Thymus (tissue), 14 donors: ENCODE results near the gene PPP2R3B. TPM values are rescaled to one million over a fixed set of nuclear protein-coding genes. Genes with fewer than 3 reads are reported as not detected.
A peak's percentile ranks its signal among the peaks of the same experiment; 100 is the strongest.
"Not testable (repeated sequence)": the region's sequence is repeated elsewhere in the genome, so short reads cannot be mapped to it uniquely, and the experiment has no call there.

Source experiments
- DNase-seq, 9 donors: peaks; one replicate each; pipeline ENCODE4 v3.0.0-alpha.2; 2013; ENCODE audit warnings: low spot score in 9 of 9, low read depth in 6 of 9, missing footprints in 1 of 9
- H3K27ac ChIP-seq, 2 donors: one replicate each; pipeline ENCODE4 v1.5.1; 2013; ENCODE audit warnings: control low read depth in 1 of 2, low read depth in 1 of 2, low read length in 1 of 2, mild to moderate bottlenecking in 1 of 2, moderate library complexity in 1 of 2
- H3K27me3 ChIP-seq, 2 donors: one replicate each; pipeline ENCODE4 v1.5.1; 2013; ENCODE audit warnings: low read length in 1 of 2; ENCODE audit not compliant: control insufficient read depth in 2 of 2, insufficient read depth in 1 of 2
- H3K36me3 ChIP-seq, 2 donors: one replicate each; pipeline ENCODE4 v1.5.1; 2013; ENCODE audit warnings: low read length in 1 of 2, mild to moderate bottlenecking in 1 of 2, moderate library complexity in 1 of 2; ENCODE audit not compliant: control insufficient read depth in 2 of 2, insufficient read depth in 2 of 2
- H3K4me1 ChIP-seq, 2 donors: one replicate each; pipeline ENCODE4 v1.5.1; 2013; ENCODE audit warnings: low read length in 2 of 2; ENCODE audit not compliant: control insufficient read depth in 2 of 2, insufficient read depth in 2 of 2
- H3K4me3 ChIP-seq, 2 donors: one replicate each; pipeline ENCODE4 v1.5.1; 2013; ENCODE audit warnings: low read length in 2 of 2, control low read depth in 1 of 2, mild to moderate bottlenecking in 1 of 2
- H3K9me3 ChIP-seq, 2 donors: one replicate each; pipeline ENCODE4 v1.5.1; 2013; ENCODE audit warnings: low read length in 1 of 2, mild to moderate bottlenecking in 1 of 2; ENCODE audit not compliant: control insufficient read depth in 2 of 2, insufficient read depth in 1 of 2
- WGBS: extraction: QIAGEN DNeasy Blood & Tissue Kit; methylation state at CpG from one replicate; pipeline ENCODE4 v1.1.7; 2013; 5-methylcytosine and 5-hydroxymethylcytosine counted together
- long read RNA-seq, 10 donors: transcript quantifications; one replicate each; lab custom pipeline, GENCODE V29; 2026
- polyA plus RNA-seq: library from polyadenylated mRNA; stranded (reverse); fragments of 200-250 nt; gene quantifications from one replicate; pipeline ENCODE4 v1.2.3, GENCODE V29; 2013
- total RNA-seq: library from RNA; stranded (reverse); fragments of 120-200 nt; gene quantifications from one replicate; pipeline ENCODE4 v1.2.4, GENCODE V29; 2013
- donor health status: healthy.

Gene PPP2R3B
- 54.1 TPM for total RNA-seq
- 88.5 TPM for polyA plus RNA-seq
- long read RNA-seq, donor 1, result 0 reads
- long read RNA-seq, donor 2, transcript PPP2R3B-202 (13 exons, 2,151 nt), result major isoform, 10 of 12 reads
- long read RNA-seq, donor 2, partial matches to known transcripts, result 0 of 12 reads
- long read RNA-seq, donor 2, other reads (novel, unspliced or antisense), result 0 of 12 reads
- long read RNA-seq, donor 3, transcript PPP2R3B-202 (13 exons, 2,151 nt), result major isoform, 6 of 30 reads
- long read RNA-seq, donor 3, partial matches to known transcripts, result 9 of 30 reads
- long read RNA-seq, donor 3, other reads (novel, unspliced or antisense), result 13 of 30 reads
- long read RNA-seq, donor 4, partial matches to known transcripts, result 0 of 3 reads
- long read RNA-seq, donor 4, other reads (novel, unspliced or antisense), result 0 of 3 reads
- long read RNA-seq, donor 5, partial matches to known transcripts, result 0 of 13 reads
- long read RNA-seq, donor 5, other reads (novel, unspliced or antisense), result 7 of 13 reads
- long read RNA-seq, donor 6, transcript PPP2R3B-202 (13 exons, 2,151 nt), result major isoform, 9 of 14 reads
- long read RNA-seq, donor 6, partial matches to known transcripts, result 0 of 14 reads
- long read RNA-seq, donor 6, other reads (novel, unspliced or antisense), result 5 of 14 reads
- long read RNA-seq, donor 7, partial matches to known transcripts, result 0 of 7 reads
- long read RNA-seq, donor 7, other reads (novel, unspliced or antisense), result 5 of 7 reads
- long read RNA-seq, donor 8, partial matches to known transcripts, result 0 of 3 reads
- long read RNA-seq, donor 8, other reads (novel, unspliced or antisense), result 0 of 3 reads
- long read RNA-seq, donor 9, partial matches to known transcripts, result 0 of 4 reads
- long read RNA-seq, donor 9, other reads (novel, unspliced or antisense), result 0 of 4 reads
- long read RNA-seq, donor 10, transcript PPP2R3B-202 (13 exons, 2,151 nt), result major isoform, 7 of 8 reads
- long read RNA-seq, donor 10, partial matches to known transcripts, result 0 of 8 reads
- long read RNA-seq, donor 10, other reads (novel, unspliced or antisense), result 0 of 8 reads

DNA sequence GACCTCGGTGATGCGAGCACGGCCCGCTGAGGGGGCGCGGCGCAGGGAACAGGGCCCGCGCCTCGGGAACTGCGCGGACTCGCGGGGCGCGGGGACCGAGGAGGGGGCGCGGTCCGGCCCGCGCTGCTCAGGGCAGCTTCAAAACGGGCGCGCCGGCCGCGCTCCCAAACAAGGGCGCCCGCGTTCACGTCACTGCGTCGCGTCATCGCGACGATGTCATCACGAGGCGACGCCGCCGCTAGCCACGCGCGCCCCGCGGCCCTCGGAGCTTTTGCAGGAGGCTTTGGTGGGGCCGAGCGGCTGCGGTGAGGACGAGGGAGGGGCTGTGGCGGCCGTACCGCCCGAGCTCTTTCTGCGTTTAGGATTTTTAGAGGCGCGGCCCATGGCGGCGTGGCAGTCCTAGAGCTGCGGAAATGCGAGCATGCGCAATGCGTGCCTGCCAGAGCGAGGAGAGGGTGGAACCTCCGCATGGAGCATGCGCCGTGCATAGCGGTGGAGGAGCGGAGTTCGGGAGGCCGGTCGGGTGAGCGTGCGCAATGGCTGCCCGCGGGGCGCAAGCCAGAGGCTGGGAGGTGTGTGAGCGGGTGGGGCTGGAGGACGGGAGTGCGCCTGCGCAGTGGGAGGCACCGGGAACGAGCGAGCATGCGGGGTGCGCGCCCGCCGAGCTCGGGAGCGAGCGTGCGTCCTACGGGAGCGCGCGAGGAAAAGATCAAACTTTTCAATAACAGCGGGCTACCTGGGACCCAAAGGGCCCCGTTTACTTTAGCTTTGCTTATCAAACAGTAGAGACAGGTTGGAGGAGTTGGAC, at the start of gene PPP2R3B:
Gene PPP2R3B, minus strand, starts transcription at position 140 of the 808 bp plus-strand sequence. CDS start 216 bp downstream, outside the sequence.
- Histone ChIP-seq H3K27ac (peak within 1 kb of the TSS; percentile 89 to 91), H3K4me3 (peak within 1 kb of the TSS; percentile 59 to 65), H3K27me3 (no peaks in the 10 kb centered on the region), H3K9me3 (no peaks in the 10 kb centered on the region), H3K4me1 (peaks cover 6 to 10% of the 10 kb centered on the region in 2 donors), H3K36me3 (no peaks in the 10 kb centered on the region)
- under 1% methylated on average over 102 of the region's 102 CpGs for WGBS
- DNase-seq, result peak; percentile 96 to 99 (median 97)

DNA sequence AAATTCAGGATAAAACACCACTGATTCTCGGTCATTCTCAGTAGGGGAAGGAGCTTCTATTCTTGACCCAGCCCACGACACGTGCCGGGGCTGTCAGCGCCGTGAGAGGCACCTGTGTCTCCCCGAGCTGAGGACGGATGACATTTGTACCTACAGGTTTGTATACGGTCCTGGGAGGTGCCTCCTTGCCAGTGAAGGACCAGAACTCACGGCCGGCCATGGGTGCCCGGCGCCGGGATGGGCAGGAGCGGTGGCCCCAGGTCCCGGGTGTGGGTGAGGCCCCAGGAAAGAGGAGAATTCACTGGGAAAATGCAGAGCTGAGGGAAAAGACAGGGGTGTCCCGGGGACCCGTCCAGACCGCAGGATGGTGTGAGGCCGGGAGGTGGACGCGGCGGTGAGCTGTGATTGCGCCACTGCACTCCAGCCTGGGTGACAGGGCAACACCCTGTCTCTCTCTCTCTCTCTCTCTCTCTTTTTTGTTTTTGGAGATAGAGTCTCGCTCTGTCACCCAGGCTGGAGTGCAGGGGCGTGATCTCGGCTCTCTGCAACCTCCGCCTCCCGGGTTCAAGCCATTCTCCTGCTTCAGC, 48.9 kb upstream of the PPP2R3B start:
- Histone ChIP-seq H3K9me3 (peaks cover 0 to 14% of the 10 kb centered on the region in 2 donors), H3K36me3 (no peaks in the 10 kb centered on the region), H3K27me3 (no peaks in the 10 kb centered on the region), H3K27ac (no peak overlapping the region), H3K4me1 (no peaks in the 10 kb centered on the region), H3K4me3 (no peak overlapping the region)
- 86% methylated on average over 29 of the region's 29 CpGs for WGBS
- DNase-seq, result no peak

DNA sequence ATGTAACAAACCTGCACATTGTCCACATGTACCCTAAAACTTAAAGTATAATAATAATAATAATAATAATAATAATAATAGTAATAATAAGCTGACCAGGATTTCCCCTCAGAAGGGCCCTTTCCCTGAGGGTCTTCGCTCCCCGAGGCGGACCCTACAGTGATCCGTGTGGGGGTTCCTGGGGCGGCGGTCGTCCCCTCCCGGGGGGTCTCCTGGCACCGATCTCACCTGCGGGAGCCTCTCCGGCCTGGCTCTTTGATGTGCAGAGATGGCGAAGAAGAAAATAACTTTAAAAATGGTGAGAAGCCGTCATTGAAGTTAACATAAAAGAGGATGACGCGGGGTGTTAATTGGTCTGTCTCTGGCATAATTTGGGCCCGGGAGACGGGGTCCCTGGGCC, 48.2 kb upstream of the PPP2R3B start:
- Histone ChIP-seq H3K9me3 (peaks cover 0 to 14% of the 10 kb centered on the region in 2 donors), H3K4me3 (no peak overlapping the region), H3K27ac (no peak overlapping the region), H3K4me1 (no peaks in the 10 kb centered on the region), H3K27me3 (no peaks in the 10 kb centered on the region), H3K36me3 (no peaks in the 10 kb centered on the region)
- 75% methylated on average over 17 of the region's 17 CpGs for WGBS
- DNase-seq, result no peak

GRCh38 chrX:433771-434170, 47.1 kb upstream of the PPP2R3B start:
- Histone ChIP-seq H3K9me3 (peaks cover 0 to 7% of the 10 kb centered on the region in 2 donors), H3K27me3 (peaks cover 0 to 3% of the 10 kb centered on the region in 2 donors), H3K27ac (no peak overlapping the region), H3K4me3 (no peak overlapping the region), H3K4me1 (no peaks in the 10 kb centered on the region), H3K36me3 (no peaks in the 10 kb centered on the region)
- 94% methylated on average over 26 of the region's 26 CpGs for WGBS
- no peak for DNase-seq

DNA sequence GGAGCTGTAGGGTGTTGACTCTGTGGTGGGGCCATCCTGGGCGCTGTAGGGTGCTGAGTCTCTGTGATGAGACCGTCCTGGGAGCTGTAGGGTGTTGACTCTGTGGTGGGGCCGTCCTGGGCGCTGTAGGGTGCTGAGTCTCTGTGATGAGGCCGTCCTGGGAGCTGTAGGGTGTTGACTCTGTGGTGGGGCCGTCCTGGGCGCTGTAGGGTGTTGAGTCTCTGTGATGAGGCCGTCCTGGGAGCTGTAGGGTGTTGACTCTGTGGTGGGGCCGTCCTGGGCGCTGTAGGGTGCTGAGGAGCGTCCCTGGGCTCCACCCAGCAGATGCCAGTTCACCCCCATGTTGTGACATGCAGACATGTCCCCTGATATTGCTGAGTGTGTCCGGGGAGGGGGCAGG, 46.0 kb upstream of the PPP2R3B start:
- peaks cover 2 to 14% of the 10 kb centered on the region in 2 donors for H3K27me3 ChIP-seq
- H3K4me3 ChIP-seq, H3K36me3 ChIP-seq, DNase-seq, H3K9me3 ChIP-seq, H3K27ac ChIP-seq, H3K4me1 ChIP-seq: not testable (repeated sequence)
- WGBS, result 94% methylated on average over 12 of the region's 12 CpGs

DNA sequence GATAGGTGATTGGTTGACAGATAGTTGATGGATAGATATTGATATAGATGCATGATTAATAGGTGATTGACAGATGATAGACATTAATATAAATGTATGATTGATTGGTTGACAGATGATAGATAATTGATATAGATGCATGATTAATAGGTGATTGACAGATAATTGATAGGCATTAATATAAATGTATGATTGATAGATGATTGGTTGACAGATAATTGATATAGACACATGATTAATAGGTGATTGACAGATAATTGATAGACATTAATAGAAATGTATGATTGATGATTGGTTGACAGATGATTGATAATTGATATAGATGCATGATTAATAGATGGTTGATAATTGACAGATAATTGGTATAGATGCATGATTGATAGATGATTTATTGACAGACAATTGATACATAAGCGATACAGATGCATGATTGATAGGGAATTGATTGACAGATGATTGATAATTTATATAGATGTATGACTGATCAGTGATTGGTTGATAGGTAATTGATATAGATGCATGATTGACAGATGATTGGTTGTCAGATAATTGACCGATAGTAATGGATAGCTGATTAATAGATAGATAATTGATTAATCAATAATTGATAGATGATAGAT, 44.9 kb upstream of the PPP2R3B start:
- no peaks in the 10 kb centered on the region for H3K36me3 ChIP-seq
- 98% methylated on average over 2 of the region's 2 CpGs for WGBS
- no peak overlapping the region for H3K27ac ChIP-seq
- H3K4me1 ChIP-seq, result no peaks in the 10 kb centered on the region
- H3K4me3 ChIP-seq, result no peak overlapping the region
- no peak for DNase-seq
- H3K27me3 ChIP-seq, result peaks cover 2 to 19% of the 10 kb centered on the region in 2 donors
- H3K9me3 ChIP-seq, result peaks cover 0 to 6% of the 10 kb centered on the region in 2 donors

- Histone ChIP-seq H3K4me1 (no peaks in the 10 kb centered on the region), H3K27ac (no peak overlapping the region), H3K27me3 (peaks cover 2 to 19% of the 10 kb centered on the region in 2 donors), H3K36me3 (no peaks in the 10 kb centered on the region), H3K4me3 (no peak overlapping the region), H3K9me3 (peaks cover 0 to 6% of the 10 kb centered on the region in 2 donors)
- WGBS, result 91% methylated on average over 21 of the region's 21 CpGs
- no peak for DNase-seq
These were observed 44.3 kb upstream of the PPP2R3B start for GRCh38 chrX:431056-431455.

DNA sequence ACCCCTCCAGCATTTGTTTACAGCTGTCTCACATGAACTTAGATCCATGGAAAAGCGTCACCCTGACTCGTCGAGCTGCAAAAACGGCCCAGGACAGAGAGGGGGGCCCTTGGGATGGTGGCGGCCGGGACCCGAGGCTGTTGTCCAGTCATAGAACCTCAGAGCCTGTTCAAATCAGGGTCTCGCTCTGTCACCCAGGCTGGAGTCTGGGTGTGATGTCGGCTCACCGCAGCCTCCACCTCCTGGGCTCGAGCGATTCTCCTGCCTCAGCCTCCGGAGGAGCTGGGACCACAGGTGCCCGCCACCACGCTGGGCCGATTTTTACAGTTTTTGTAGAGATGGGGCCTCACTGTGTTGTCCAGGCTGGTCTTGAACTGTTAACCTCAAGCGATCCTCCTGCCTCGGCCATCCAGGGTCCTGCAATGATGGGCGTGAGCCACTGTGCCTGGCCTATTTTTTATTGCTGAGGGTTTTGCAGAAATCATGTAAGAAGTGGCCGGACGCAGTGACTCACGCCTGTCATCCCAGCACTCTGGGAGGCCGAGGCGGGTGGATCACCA, 42.6 kb upstream of the PPP2R3B start:
- 95% methylated on average over 24 of the region's 24 CpGs for WGBS
- H3K27ac ChIP-seq, result no peak overlapping the region
- no peak for DNase-seq
- H3K27me3 ChIP-seq, result peaks cover 2 to 19% of the 10 kb centered on the region in 2 donors
- no peak overlapping the region for H3K4me3 ChIP-seq
- no peaks in the 10 kb centered on the region for H3K36me3 ChIP-seq
- no peaks in the 10 kb centered on the region for H3K4me1 ChIP-seq
- H3K9me3 ChIP-seq, result peaks cover 0 to 6% of the 10 kb centered on the region in 2 donors
